ENCODE measurements around the gene TOM1L2. TPM values are rescaled to one million over a fixed set of nuclear protein-coding genes. Genes with fewer than 3 reads are reported as not detected.

Gene TOM1L2
- total RNA-seq, 6 experiments from 2014 or later, result 92.1 to 144 (median 101) TPM

DNA sequence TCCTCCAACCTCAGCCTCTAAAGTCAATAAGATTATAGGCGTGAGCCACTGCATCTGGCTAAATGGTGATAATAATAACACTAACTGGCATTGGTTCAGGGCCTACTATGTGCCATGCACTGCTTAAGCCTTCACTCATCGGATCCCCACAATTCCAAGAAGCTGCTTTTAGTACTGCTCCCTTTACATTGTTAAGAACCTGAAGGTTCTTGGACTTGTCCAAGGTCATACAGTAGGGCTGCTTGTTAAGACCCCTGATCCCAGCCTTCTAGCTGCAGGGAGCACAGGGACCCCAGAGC is 142.0 kb downstream of the TOM1L2 start:
- TF ChIP-seq, protein P1, sequence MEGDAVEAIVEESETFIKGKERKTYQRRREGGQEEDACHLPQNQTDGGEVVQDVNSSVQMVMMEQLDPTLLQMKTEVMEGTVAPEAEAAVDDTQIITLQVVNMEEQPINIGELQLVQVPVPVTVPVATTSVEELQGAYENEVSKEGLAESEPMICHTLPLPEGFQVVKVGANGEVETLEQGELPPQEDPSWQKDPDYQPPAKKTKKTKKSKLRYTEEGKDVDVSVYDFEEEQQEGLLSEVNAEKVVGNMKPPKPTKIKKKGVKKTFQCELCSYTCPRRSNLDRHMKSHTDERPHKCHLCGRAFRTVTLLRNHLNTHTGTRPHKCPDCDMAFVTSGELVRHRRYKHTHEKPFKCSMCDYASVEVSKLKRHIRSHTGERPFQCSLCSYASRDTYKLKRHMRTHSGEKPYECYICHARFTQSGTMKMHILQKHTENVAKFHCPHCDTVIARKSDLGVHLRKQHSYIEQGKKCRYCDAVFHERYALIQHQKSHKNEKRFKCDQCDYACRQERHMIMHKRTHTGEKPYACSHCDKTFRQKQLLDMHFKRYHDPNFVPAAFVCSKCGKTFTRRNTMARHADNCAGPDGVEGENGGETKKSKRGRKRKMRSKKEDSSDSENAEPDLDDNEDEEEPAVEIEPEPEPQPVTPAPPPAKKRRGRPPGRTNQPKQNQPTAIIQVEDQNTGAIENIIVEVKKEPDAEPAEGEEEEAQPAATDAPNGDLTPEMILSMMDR (IDR thresholded peaks at IDR 0.05), result no peak
- peaks cover 7% of the 10 kb centered on the region for H3K27me3 Mint-ChIP-seq (ENCODE audit: insufficient read depth)
- no peak overlapping the region for H3K4me3 Mint-ChIP-seq
- peaks cover 49% of the 10 kb centered on the region for H3K4me1 Mint-ChIP-seq (ENCODE audit: low read depth)
- no peaks in the 10 kb centered on the region for H3K9me3 Mint-ChIP-seq
- H3K36me3 Mint-ChIP-seq (ENCODE audit: low read depth), result no peaks in the 10 kb centered on the region; the same call in 1 of the 2 replicates
- DNase-seq, result no peak
- H3K27ac Mint-ChIP-seq, result no peak overlapping the region

DNA sequence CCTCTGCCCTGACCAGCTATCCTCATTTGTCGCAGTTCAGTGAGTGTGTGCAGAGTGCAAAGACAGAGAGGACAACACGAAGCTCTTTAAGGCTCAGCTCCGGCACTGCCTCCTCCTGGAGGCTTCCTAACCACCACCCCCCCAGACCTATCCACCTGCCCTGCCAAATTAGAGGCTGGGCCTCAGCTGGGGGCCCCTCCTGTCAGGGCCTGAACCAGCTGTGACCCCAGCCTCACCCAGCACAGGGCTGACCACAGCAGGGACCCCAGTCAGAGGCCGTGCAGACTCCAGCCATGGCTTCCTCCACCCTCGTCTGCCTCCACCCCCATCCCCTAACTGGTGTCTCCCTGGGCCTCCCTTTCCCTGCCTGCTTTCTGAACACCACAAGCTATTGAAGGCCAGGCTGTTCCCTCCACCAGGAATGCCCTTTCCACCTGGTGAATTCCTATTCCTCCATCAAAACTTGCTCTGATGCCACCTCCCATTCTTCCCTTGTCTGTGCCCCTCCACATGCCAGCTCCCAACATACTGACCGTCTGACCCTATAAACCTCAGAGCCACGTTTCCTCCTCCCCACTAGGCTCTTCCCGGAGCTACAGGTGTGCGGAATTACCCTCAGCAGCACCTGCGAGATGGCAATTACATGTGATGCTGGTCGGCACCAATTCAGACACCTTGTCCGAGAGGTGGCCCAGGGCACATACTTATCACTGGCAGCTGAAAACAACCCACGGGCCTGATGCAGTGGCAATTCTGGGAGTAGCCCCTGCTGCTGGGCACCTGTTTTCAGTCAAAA is 144.2 kb downstream of the TOM1L2 start:
- no peaks in the 10 kb centered on the region for H3K9me3 Mint-ChIP-seq
- no peak overlapping the region for H3K4me3 Mint-ChIP-seq
- H3K27ac Mint-ChIP-seq, result no peak overlapping the region
- H3K4me1 Mint-ChIP-seq (ENCODE audit: low read depth), result peaks cover 49% of the 10 kb centered on the region
- H3K36me3 Mint-ChIP-seq (ENCODE audit: low read depth), result no peaks in the 10 kb centered on the region
- no peaks in the 10 kb centered on the region; the same call in 1 of the 2 replicates for H3K27me3 Mint-ChIP-seq (ENCODE audit: insufficient read depth)
- TF ChIP-seq, protein P1 (IDR thresholded peaks at IDR 0.05), result no peak
- DNase-seq, result no peak

DNA sequence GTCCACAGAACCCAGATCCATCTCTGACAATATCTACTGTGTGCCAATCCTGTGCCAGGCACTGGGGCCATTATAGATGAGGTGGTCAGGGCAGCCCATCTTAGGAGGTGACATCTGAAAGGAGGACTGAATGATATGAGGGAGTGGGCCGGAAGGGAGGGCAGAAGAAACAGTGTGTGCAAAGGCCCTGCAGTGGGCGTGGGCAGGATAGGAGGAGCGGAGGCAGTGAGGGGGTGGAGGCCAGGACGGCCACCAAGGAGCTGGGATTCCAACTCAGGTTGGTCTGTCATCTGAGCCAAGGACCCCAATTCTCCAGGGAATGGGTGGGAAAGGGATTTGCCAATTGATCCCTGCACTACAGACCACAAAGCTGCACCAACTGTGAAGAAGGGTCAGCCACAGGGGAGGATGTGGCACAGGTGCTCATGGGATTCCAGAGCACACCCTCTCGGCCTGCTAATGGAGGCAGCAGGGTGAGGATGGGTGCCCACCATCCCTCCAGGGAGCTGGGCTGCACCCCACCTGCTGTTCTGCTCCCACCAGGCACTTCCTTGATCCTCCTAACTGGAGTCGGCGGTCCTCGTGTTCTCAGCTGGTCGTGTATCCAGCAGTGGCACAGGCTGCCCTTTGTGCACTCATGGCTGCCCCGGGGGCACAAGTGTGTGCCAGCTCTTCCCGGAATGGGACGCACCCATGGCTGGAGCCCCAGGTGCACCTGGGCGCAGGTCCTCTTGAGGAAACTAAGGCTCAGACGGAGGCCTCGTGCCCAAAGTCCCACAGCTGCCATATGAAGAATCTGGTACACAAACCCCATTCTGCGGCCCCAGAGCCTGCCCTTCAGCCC is 145.0 kb downstream of the TOM1L2 start:
- Mint-ChIP-seq H3K4me3 (no peak overlapping the region), H3K27me3 (ENCODE audit: insufficient read depth) (no peaks in the 10 kb centered on the region; the same call in 1 of the 2 replicates), H3K9me3 (no peaks in the 10 kb centered on the region), H3K36me3 (ENCODE audit: low read depth) (no peaks in the 10 kb centered on the region), H3K4me1 (ENCODE audit: low read depth) (peaks cover 53% of the 10 kb centered on the region), H3K27ac (no peak overlapping the region)
- TF ChIP-seq, protein P1 (IDR thresholded peaks at IDR 0.05), result no peak
- no peak for DNase-seq

DNA sequence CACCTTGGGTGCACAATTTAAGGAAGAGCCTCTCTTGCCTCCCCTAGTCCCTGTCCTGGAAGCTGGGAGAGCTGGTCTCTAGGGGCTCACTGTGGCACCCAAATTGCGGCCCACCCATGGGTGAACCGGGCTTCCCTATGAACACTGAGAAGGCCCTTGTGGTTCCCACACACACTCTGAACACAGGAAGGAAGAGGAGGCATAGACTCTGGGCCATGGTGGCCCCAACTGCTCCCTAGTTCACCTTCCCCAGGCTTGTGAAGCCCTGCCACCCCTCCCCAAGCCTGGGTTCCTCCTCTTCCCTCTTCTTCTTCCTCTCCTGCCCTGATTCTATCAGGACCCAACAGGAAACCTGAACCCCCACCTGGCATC is 145.9 kb downstream of the TOM1L2 start:
- peaks cover 52% of the 10 kb centered on the region for H3K4me1 Mint-ChIP-seq (ENCODE audit: low read depth)
- peaks cover 3% of the 10 kb centered on the region for H3K27me3 Mint-ChIP-seq (ENCODE audit: insufficient read depth)
- no peak overlapping the region for H3K27ac Mint-ChIP-seq
- TF ChIP-seq, protein P1 (IDR thresholded peaks at IDR 0.05), result no peak
- no peaks in the 10 kb centered on the region for H3K9me3 Mint-ChIP-seq
- no peak overlapping the region for H3K4me3 Mint-ChIP-seq
- DNase-seq, result no peak
- H3K36me3 Mint-ChIP-seq (ENCODE audit: low read depth), result no peaks in the 10 kb centered on the region

DNA sequence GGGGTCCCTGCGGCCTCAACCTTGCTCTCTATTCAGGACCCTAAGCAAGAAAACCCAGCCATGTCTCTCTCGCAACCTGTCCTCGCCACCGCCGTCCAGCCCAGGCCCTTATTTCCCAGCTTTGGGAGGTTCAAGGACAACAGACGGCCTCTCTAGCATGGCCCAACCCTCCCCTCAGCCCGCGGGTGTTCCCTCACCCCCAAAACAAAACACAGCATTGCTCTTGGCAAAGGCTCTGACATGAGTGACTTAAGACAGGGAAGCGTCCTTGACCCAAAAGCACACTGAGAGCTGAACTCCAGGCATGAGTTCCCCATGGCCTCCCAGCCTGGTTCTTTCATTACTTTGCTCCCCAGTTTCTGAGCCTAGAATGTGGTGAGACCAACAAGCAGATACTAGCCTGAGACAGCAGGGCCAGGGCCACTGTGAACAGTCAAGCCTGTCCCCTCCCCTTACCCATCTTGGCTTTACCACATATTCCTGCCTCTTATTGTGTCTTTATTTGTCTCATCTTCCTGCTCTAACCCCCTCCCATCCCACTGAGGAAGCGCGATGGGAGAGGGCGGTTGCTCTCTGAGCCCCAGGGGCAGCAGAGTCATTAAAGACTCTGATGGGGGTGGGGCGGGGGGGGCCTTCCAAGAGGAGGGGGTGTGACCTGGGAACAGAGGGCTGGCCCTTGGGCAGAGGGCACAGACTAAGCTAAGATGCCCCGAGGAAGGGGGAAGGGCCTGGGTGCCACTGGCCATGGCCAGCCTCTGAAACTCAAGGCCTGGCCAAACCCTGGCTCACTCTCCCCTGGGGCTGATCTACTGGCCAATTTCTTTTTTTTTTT is 147.2 kb downstream of the TOM1L2 start:
- H3K27ac Mint-ChIP-seq, result peak overlapping the region; percentile 86
- peaks cover 3% of the 10 kb centered on the region for H3K27me3 Mint-ChIP-seq (ENCODE audit: insufficient read depth)
- peak overlapping the region; percentile 16; the same call in 1 of the 2 replicates for H3K4me3 Mint-ChIP-seq
- no peaks in the 10 kb centered on the region for H3K9me3 Mint-ChIP-seq
- no peaks in the 10 kb centered on the region for H3K36me3 Mint-ChIP-seq (ENCODE audit: low read depth)
- peaks cover 52% of the 10 kb centered on the region for H3K4me1 Mint-ChIP-seq (ENCODE audit: low read depth)
- no peak for DNase-seq
- TF ChIP-seq, protein P1 (IDR thresholded peaks at IDR 0.05), result no peak
